GM21786 (cell line): ENCODE data around the gene MYO3B.

Experiments used
- ATAC-seq: cut with Tn5 transposase; IDR thresholded peaks from one replicate; pipeline ENCODE4 v1.9.1; 2021; ENCODE audit not compliant: unreplicated experiment

MYO3B gene

GRCh38 chr2:170498619-170499018, 320.7 kb downstream of the MYO3B start:
- ATAC-seq, result no peak

GRCh38 chr2:170500104-170500503, 322.2 kb downstream of the MYO3B start:
- ATAC-seq, result no peak

GRCh38 chr2:170500770-170501169, 322.8 kb downstream of the MYO3B start:
- ATAC-seq, result no peak

- ATAC-seq, result no peak
Observed at GRCh38 chr2:170501421-170502043, 323.6 kb downstream of the MYO3B start.

GRCh38 chr2:170502361-170503130, 324.6 kb downstream of the MYO3B start:
- ATAC-seq, result no peak

- ATAC-seq, result no peak
Observed at GRCh38 chr2:170503563-170503962, 325.6 kb downstream of the MYO3B start.

- ATAC-seq, result no peak
Observed at GRCh38 chr2:170503971-170504809, 326.2 kb downstream of the MYO3B start.

GRCh38 chr2:170504810-170505145, 326.8 kb downstream of the MYO3B start:
- no peak for ATAC-seq

GRCh38 chr2:170505631-170506275, 327.8 kb downstream of the MYO3B start:
- ATAC-seq, result no peak

- no peak for ATAC-seq
Observed at GRCh38 chr2:170509452-170510193, 331.7 kb downstream of the MYO3B start.

GRCh38 chr2:170512266-170512665, 334.3 kb downstream of the MYO3B start:
- ATAC-seq, result no peak

- ATAC-seq, result no peak
Observed at GRCh38 chr2:170514140-170514539, 336.2 kb downstream of the MYO3B start.

- ATAC-seq, result no peak
Observed at GRCh38 chr2:170517538-170517937, 339.6 kb downstream of the MYO3B start.

GRCh38 chr2:170518911-170519310, 341.0 kb downstream of the MYO3B start:
- no peak for ATAC-seq

GRCh38 chr2:170521299-170521698, 343.4 kb downstream of the MYO3B start:
- no peak for ATAC-seq

GRCh38 chr2:170523506-170523905, 345.6 kb downstream of the MYO3B start:
- ATAC-seq, result no peak

- ATAC-seq, result peak; percentile 69
Observed at GRCh38 chr2:170524828-170525565, 347.1 kb downstream of the MYO3B start.

- no peak for ATAC-seq
Observed at GRCh38 chr2:170525566-170525900, 347.6 kb downstream of the MYO3B start.

- no peak for ATAC-seq
Observed at GRCh38 chr2:170530284-170530745, 352.4 kb downstream of the MYO3B start.
